ENCODE data around the gene ZNF605.
"Not testable (repeated sequence)": the region's sequence is repeated elsewhere in the genome, so short reads cannot be mapped to it uniquely, and the experiment has no call there.

The ZNF605 gene

GRCh38 chr12:132907216-132907615 is 48.9 kb downstream of the ZNF605 start:
- no peaks in the 10 kb centered on the region for H3K27me3 Mint-ChIP-seq

DNA sequence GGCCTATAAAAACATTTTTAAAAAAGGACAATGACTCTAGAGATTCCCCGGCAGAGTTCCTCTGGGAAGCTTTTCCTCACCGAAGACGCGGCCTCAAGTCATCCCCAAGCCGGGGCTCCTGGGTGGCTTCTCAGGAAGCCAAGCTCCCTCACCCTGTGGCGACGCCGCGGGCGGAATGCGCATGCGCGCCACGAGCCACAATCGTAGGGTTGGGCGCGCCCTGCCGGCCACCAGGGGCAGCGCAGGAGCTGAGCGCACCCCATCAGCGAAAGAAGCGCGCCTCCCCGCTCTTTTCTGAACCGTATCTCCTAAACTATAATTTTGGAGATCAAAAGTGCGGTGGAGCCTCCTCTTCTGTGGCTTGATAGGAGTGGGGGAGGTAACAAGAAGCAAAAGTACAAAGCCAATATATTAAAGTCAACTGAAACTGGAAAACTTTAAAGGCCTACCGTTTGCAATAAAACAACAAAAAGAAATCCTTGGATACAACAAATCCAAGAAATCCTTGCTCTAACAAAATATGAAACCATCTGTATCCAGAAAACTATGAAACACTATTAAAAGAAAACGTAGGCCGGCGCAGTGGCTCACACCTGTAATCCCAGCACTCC is 51.3 kb downstream of the ZNF605 start:
- DNase-seq (ENCODE audit: low spot score in 2 of 2) (peak; percentile 79 to 81), ATAC-seq (ENCODE audit: low read depth) (peak; percentile 8)
- Mint-ChIP-seq H3K36me3 (peaks cover 1% of the 10 kb centered on the region), H3K27me3 (no peaks in the 10 kb centered on the region), H3K27ac (peak overlapping the region; percentile 41), H3K4me1 (peaks cover 2% of the 10 kb centered on the region), H3K9me3 (peaks cover 1% of the 10 kb centered on the region), H3K4me3 (peak overlapping the region; percentile 51)

More at GRCh38 chr12:132907216-132907615, 48.9 kb downstream of the ZNF605 start:
- peaks cover 5% of the 10 kb centered on the region for H3K4me1 Mint-ChIP-seq
- H3K9me3 Mint-ChIP-seq = peaks cover 6% of the 10 kb centered on the region
- DNase-seq (ENCODE audit: low spot score in 2 of 2) (no peak), ATAC-seq (ENCODE audit: low read depth) (no peak)
- H3K36me3 Mint-ChIP-seq = peaks cover 7% of the 10 kb centered on the region
- no peak overlapping the region for H3K27ac Mint-ChIP-seq
- peak overlapping the region; percentile 15 for H3K4me3 Mint-ChIP-seq

DNA sequence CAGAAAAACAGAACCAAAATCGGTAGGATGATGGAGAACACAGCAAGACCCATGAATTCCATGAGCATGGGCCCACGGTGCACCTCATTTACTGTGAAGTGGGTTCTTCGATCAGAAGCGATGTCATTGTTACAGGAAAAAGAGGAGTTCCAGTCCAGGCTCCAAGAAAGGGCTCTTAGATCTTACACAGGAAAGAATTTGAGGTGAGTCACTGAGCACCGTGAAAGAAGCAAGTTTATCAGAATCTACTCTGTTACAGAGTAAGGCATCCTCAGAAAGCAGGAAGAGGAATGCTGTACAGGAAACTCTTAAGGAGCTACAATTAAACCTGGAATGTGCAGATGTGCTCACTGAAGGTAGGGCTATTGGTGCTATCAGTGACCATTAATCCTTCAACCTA is 57.1 kb downstream of the ZNF605 start:
- DNase-seq (ENCODE audit: low spot score in 2 of 2) (no peak), ATAC-seq (ENCODE audit: low read depth) (no peak)
- Mint-ChIP-seq H3K27me3 (no peaks in the 10 kb centered on the region), H3K9me3 (no peaks in the 10 kb centered on the region), H3K36me3 (peaks cover 1% of the 10 kb centered on the region), H3K4me3 (no peak overlapping the region), H3K27ac (no peak overlapping the region), H3K4me1 (no peaks in the 10 kb centered on the region)

DNA sequence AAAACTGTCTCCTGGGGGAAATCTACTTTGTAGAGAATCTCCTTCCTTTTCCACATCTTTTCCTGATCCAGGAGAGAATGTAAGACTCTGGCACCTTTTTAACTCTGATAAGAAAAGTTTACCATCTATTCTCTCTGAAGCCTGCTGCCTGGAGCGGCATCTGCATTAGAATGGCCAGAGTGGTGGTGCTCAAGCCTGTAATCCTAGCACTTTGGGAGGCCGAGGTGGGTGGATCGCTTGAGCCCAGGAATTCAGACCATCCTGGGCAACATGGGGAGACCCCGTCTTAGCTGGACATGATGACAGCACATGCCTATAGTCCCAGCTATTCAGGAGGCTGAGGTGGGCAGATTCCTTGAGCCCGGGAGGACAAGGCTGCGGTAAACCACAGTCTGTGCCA is 67.3 kb downstream of the ZNF605 start:
- Mint-ChIP-seq H3K4me1 (peaks cover 10% of the 10 kb centered on the region), H3K4me3 (peak overlapping the region; percentile 32), H3K27me3 (no peaks in the 10 kb centered on the region), H3K36me3 (peaks cover 19% of the 10 kb centered on the region), H3K9me3 (peaks cover 9% of the 10 kb centered on the region), H3K27ac (peak overlapping the region; percentile 100)
- ATAC-seq (ENCODE audit: low read depth) = no peak
- DNase-seq (ENCODE audit: low spot score in 2 of 2) = no peak

- Mint-ChIP-seq H3K4me3 (peak within 1 kb of the TSS; percentile 94), H3K36me3 (peaks cover 20% of the 10 kb centered on the region), H3K27ac (peak within 1 kb of the TSS; percentile 100), H3K9me3 (peaks cover 9% of the 10 kb centered on the region), H3K4me1 (peaks cover 10% of the 10 kb centered on the region), H3K27me3 (no peaks in the 10 kb centered on the region)
- DNase-seq (ENCODE audit: low spot score in 2 of 2) (peak; percentile 80 to 90), ATAC-seq (ENCODE audit: low read depth) (peak; percentile 96)
Observed at GRCh38 chr12:132887513-132888351, 68.4 kb downstream of the ZNF605 start, which contains the start of gene CHFR. TSS of gene CHFR (minus strand) at chr12:132887605. CDS start at chr12:132887328, 277 bp downstream.

GRCh38 chr12:132886529-132887477 is 69.3 kb downstream of the ZNF605 start:
- peaks cover 13% of the 10 kb centered on the region for H3K4me1 Mint-ChIP-seq
- no peak for ATAC-seq (ENCODE audit: low read depth)

DNA sequence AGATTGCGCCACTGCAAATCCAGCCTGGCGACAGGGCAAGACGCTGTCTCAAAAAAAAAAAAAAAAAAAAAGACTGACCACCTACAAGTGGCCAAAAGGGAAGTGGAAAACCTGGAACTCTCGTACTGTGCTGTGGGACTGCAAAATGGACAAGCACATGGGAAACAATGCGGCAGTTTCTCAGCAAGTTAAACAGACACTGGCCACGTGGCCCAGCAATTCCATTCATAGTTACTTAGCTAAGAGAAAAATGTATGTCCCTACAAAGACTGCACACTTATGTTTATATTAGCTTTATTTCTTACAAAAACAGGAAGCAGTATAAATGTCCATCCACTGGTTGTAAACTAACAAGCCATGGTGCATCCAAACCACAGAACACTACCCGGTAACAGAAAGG is 74.3 kb downstream of the ZNF605 start:
- Mint-ChIP-seq H3K36me3 (peaks cover 24% of the 10 kb centered on the region), H3K27me3 (no peaks in the 10 kb centered on the region), H3K4me1 (peaks cover 6% of the 10 kb centered on the region), H3K27ac (no peak overlapping the region), H3K4me3 (no peak overlapping the region), H3K9me3 (no peaks in the 10 kb centered on the region)
- ATAC-seq (ENCODE audit: low read depth) (no peak), DNase-seq (ENCODE audit: low spot score in 2 of 2) (no peak)

More at GRCh38 chr12:132886529-132887477, 69.3 kb downstream of the ZNF605 start:
- DNase-seq (ENCODE audit: low spot score in 2 of 2) = no peak
- Mint-ChIP-seq H3K9me3 (peaks cover 9% of the 10 kb centered on the region), H3K27me3 (no peaks in the 10 kb centered on the region), H3K4me3 (peak overlapping the region; percentile 85), H3K27ac (peak overlapping the region; percentile 100), H3K36me3 (peaks cover 24% of the 10 kb centered on the region)

GRCh38 chr12:132874620-132875019 is 81.5 kb downstream of the ZNF605 start:
- peaks cover 24% of the 10 kb centered on the region for H3K36me3 Mint-ChIP-seq
- not testable (repeated sequence) for ATAC-seq (ENCODE audit: low read depth); H3K27me3 Mint-ChIP-seq; H3K9me3 Mint-ChIP-seq; H3K27ac Mint-ChIP-seq; H3K4me1 Mint-ChIP-seq; DNase-seq (ENCODE audit: low spot score in 2 of 2); H3K4me3 Mint-ChIP-seq

- Mint-ChIP-seq H3K4me3 (no peak overlapping the region), H3K27ac (no peak overlapping the region), H3K4me1 (peaks cover 7% of the 10 kb centered on the region), H3K36me3 (peaks cover 26% of the 10 kb centered on the region), H3K9me3 (no peaks in the 10 kb centered on the region), H3K27me3 (no peaks in the 10 kb centered on the region)
- ATAC-seq (ENCODE audit: low read depth) (no peak), DNase-seq (ENCODE audit: low spot score in 2 of 2) (no peak)
Observed at GRCh38 chr12:132874175-132874574, 81.9 kb downstream of the ZNF605 start.

DNA sequence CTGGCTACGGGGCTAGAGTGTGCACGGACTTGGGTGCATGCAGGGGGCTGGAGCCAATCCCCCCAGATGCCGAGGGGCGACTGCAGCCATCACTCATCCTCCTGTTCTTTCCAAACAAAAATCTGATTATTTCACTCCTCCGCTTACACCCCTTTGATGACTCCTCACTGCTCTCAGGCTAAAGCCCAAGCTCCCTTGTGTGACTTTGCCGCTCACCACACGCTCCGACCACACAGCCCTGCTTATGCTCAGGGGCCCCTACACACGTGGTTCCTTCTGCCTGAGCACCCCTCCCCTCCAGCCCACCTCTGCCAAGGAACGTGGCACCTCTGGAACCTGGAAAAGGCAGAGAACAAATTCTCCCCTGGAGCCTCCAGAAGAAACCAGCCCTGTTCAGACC is 82.4 kb downstream of the ZNF605 start:
- DNase-seq (ENCODE audit: low spot score in 2 of 2) (no peak), ATAC-seq (ENCODE audit: low read depth) (no peak)
- H3K4me3 Mint-ChIP-seq = no peak overlapping the region
- H3K9me3 Mint-ChIP-seq = no peaks in the 10 kb centered on the region
- no peak overlapping the region for H3K27ac Mint-ChIP-seq
- peaks cover 25% of the 10 kb centered on the region for H3K36me3 Mint-ChIP-seq
- peaks cover 7% of the 10 kb centered on the region for H3K4me1 Mint-ChIP-seq
- H3K27me3 Mint-ChIP-seq = no peaks in the 10 kb centered on the region

GRCh38 chr12:132872975-132873421 is 83.1 kb downstream of the ZNF605 start:
- Mint-ChIP-seq H3K27me3 (no peaks in the 10 kb centered on the region), H3K27ac (peak overlapping the region; percentile 58), H3K4me3 (peak overlapping the region; percentile 47), H3K4me1 (peaks cover 7% of the 10 kb centered on the region), H3K36me3 (peaks cover 29% of the 10 kb centered on the region), H3K9me3 (no peaks in the 10 kb centered on the region)
- no peak for DNase-seq (ENCODE audit: low spot score in 2 of 2)
- peak; percentile 56 for ATAC-seq (ENCODE audit: low read depth)

- H3K4me1 Mint-ChIP-seq = peaks cover 7% of the 10 kb centered on the region
- no peak for DNase-seq (ENCODE audit: low spot score in 2 of 2)
- no peak for ATAC-seq (ENCODE audit: low read depth)
- H3K27ac Mint-ChIP-seq = no peak overlapping the region
- H3K9me3 Mint-ChIP-seq = no peaks in the 10 kb centered on the region
- H3K4me3 Mint-ChIP-seq = no peak overlapping the region
- H3K27me3 Mint-ChIP-seq = no peaks in the 10 kb centered on the region
- peaks cover 29% of the 10 kb centered on the region for H3K36me3 Mint-ChIP-seq
Observed at GRCh38 chr12:132872073-132872855, 83.8 kb downstream of the ZNF605 start.

DNA sequence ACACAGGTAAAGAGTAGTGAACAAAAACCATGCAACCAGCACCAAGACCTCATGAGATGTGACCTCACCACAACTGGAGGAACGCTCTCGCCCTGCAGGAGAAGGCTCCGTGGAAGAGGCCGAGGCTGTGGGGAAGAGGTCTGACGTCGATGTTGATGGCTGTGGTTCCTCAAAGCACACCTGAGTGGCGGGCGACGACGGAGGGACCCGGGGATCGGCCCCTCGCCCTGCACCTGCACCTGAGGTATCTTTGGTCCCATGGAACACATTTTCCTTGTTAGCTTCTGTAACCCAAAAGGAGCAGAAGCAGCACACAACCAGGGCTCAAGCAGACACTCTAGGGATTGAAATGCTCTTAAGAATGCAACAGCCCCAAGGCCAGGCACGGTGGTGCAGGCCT is 86.6 kb downstream of the ZNF605 start:
- ATAC-seq (ENCODE audit: low read depth) (no peak), DNase-seq (ENCODE audit: low spot score in 2 of 2) (no peak)
- Mint-ChIP-seq H3K9me3 (no peaks in the 10 kb centered on the region), H3K4me3 (no peak overlapping the region), H3K27ac (no peak overlapping the region), H3K4me1 (peaks cover 7% of the 10 kb centered on the region), H3K36me3 (peaks cover 26% of the 10 kb centered on the region), H3K27me3 (no peaks in the 10 kb centered on the region)

All from memory B cell (primary cell).